H1 (cell line): ENCODE results near the gene PDLIM3. TPM values are rescaled to one million over a fixed set of nuclear protein-coding genes. Genes with fewer than 3 reads are reported as not detected.

Experiments
- CTCF ChIA-PET: fragments of 300-600 bp; sonication (Branson Sonifier 250); formaldehyde crosslinking; loops from one replicate; lab custom pipeline; 2021; ENCODE audit not compliant: partially characterized antibody; lab: Charles Lee
- POLR2A ChIA-PET: fragments of 300-600 bp; sonication (Branson Sonifier 250); formaldehyde crosslinking; loops from one replicate; lab custom pipeline; 2021; ENCODE audit warnings: inconsistent platforms; ENCODE audit not compliant: partially characterized antibody; lab: Charles Lee
- DNase-seq, 2 experiments: peaks; one replicate each; pipeline versions ENCODE4 v3.0.0 to v3.0.0-alpha.2; 2010 to 2022; ENCODE audit warnings: low spot score in 2 of 2, low read depth in 1 of 2, mixed read lengths in 1 of 2
- FAIRE-seq: peaks from 2 replicates; lab custom pipeline; 2011; peaks lifted over from hg19 to GRCh38; lab: Jason Lieb, UNC
- H2AFZ ChIP-seq: 2 replicates; pipeline ENCODE4 v1.8.1; 2012; ENCODE audit warnings: low read length, inconsistent platforms
- H2AK5ac ChIP-seq: 2 replicates; pipeline ENCODE4 v1.6.1; 2013; ENCODE audit warnings: low read depth, low read length
- H2BK120ac ChIP-seq: replicated peaks from 2 replicates; pipeline ENCODE3; 2013; ENCODE audit warnings: low read depth, low read length, inconsistent platforms
- H2BK12ac ChIP-seq: 2 replicates; pipeline ENCODE4 v1.6.1; 2013; ENCODE audit warnings: low read depth, low read length
- H2BK15ac ChIP-seq: 2 replicates; pipeline ENCODE4 v1.6.1; 2013; ENCODE audit warnings: low read length
- H2BK20ac ChIP-seq: 2 replicates; pipeline ENCODE4 v1.6.1; 2013; ENCODE audit warnings: low read length
- H2BK5ac ChIP-seq: 2 replicates; pipeline ENCODE4 v1.6.1; 2013; ENCODE audit warnings: low read depth, low read length
- H3K14ac ChIP-seq: 2 replicates; pipeline ENCODE4 v1.6.1; 2013; ENCODE audit warnings: inconsistent platforms; ENCODE audit not compliant: insufficient read length
- H3K18ac ChIP-seq: 2 replicates; pipeline ENCODE4 v1.6.1; 2013; ENCODE audit warnings: low read length; ENCODE audit errors: extremely low read depth
- H3K23ac ChIP-seq: 2 replicates; pipeline ENCODE4 v1.6.1; 2013; ENCODE audit warnings: inconsistent platforms; ENCODE audit not compliant: insufficient read length
- H3K23me2 ChIP-seq: 2 replicates; pipeline ENCODE4 v1.6.1; 2013; ENCODE audit warnings: low read depth, low read length
- H3K27ac ChIP-seq: 2 replicates; pipeline ENCODE4 v1.6.1; 2011; ENCODE audit warnings: low read depth, low read length, inconsistent platforms
- H3K27me3 ChIP-seq, 4 experiments: replicated peaks in 1 of 4; 1 replicate in 1 of 4; 2 replicates in 3 of 4; pipeline versions ENCODE4 v1.6.1 to v1.8.1; 2011 to 2013; ENCODE audit warnings: low read length in 3 of 4, mild to moderate bottlenecking in 3 of 4, inconsistent platforms in 2 of 4, mixed read lengths in 2 of 4, moderate library complexity in 1 of 4; ENCODE audit not compliant: control insufficient read depth in 3 of 4, insufficient read depth in 3 of 4; ENCODE audit errors: extremely low read depth in 1 of 4
- H3K36me3 ChIP-seq, 4 experiments: 2 replicates each; pipeline versions ENCODE4 v1.6.1 to v1.8.1; 2011 to 2013; ENCODE audit warnings: mild to moderate bottlenecking in 4 of 4, low read length in 3 of 4, moderate library complexity in 2 of 4, control low read depth in 1 of 4, inconsistent platforms in 1 of 4; ENCODE audit not compliant: insufficient read depth in 4 of 4, control insufficient read depth in 2 of 4
- H3K4ac ChIP-seq: replicated peaks from 2 replicates; pipeline ENCODE3; 2013; ENCODE audit warnings: low read length, low read depth, mixed read lengths, inconsistent platforms; ENCODE audit not compliant: insufficient read length
- H3K4me1 ChIP-seq, 4 experiments: replicated peaks in 1 of 4; 1 replicate in 1 of 4; 2 replicates in 3 of 4; pipeline versions ENCODE4 v1.6.1 to v1.8.1; 2011 to 2013; ENCODE audit warnings: low read length in 3 of 4, inconsistent platforms in 2 of 4, mixed read lengths in 1 of 4; ENCODE audit not compliant: insufficient read depth in 4 of 4, control insufficient read depth in 3 of 4
- H3K4me2 ChIP-seq, 2 experiments: 2 replicates each; pipeline versions ENCODE4 v1.6.1 to v1.8.1; 2011 to 2013; ENCODE audit warnings: low read depth in 2 of 2, low read length in 2 of 2, control low read depth in 1 of 2, inconsistent platforms in 1 of 2, mild to moderate bottlenecking in 1 of 2; ENCODE audit not compliant: insufficient read depth in 1 of 2
- H3K4me3 ChIP-seq, 4 experiments: fragments of 200-600, 300-600 bp in 1 of 4; sonication (generic), shearing (Covaris generic), sonication (Bioruptor Twin) in 1 of 4; 2 replicates each; pipeline versions ENCODE4 v1.5.1 to v1.8.1; 2011 to 2016; ENCODE audit warnings: low read length in 4 of 4, low read depth in 3 of 4, control low read depth in 2 of 4, inconsistent platforms in 2 of 4, mild to moderate bottlenecking in 2 of 4, mixed read lengths in 1 of 4, moderate library complexity in 1 of 4; ENCODE audit not compliant: insufficient read depth in 2 of 4; ENCODE audit errors: extremely low read depth in 1 of 4
- H3K56ac ChIP-seq: replicated peaks from 2 replicates; pipeline ENCODE3; 2013; ENCODE audit warnings: low read depth, mild to moderate bottlenecking, mixed read lengths, low read length, inconsistent platforms; ENCODE audit not compliant: insufficient read length
- H3K79me1 ChIP-seq: 2 replicates; pipeline ENCODE4 v1.6.1; 2013; ENCODE audit warnings: low read depth, low read length, control low read depth
- H3K79me2 ChIP-seq, 2 experiments: 2 replicates each; pipeline versions ENCODE4 v1.6.1 to v1.8.1; 2012 to 2013; ENCODE audit warnings: low read length in 2 of 2, mild to moderate bottlenecking in 2 of 2, inconsistent platforms in 1 of 2; ENCODE audit not compliant: insufficient read depth in 2 of 2, control insufficient read depth in 1 of 2
- H3K9ac ChIP-seq, 4 experiments: replicated peaks in 1 of 4; 1 replicate in 1 of 4; 2 replicates in 3 of 4; pipeline versions ENCODE4 v1.6.1 to v1.8.1; 2011 to 2013; ENCODE audit warnings: low read depth in 3 of 4, low read length in 3 of 4, control low read depth in 2 of 4, mild to moderate bottlenecking in 2 of 4, moderate library complexity in 2 of 4, inconsistent platforms in 1 of 4; ENCODE audit errors: extremely low read depth in 1 of 4
- H3K9me3 ChIP-seq, 2 experiments: 2 replicates each; pipeline versions ENCODE4 v1.6.1 to v1.8.1; 2012 to 2013; ENCODE audit warnings: mild to moderate bottlenecking in 2 of 2, moderate library complexity in 2 of 2, control low read depth in 1 of 2, inconsistent platforms in 1 of 2, low read depth in 1 of 2, low read length in 1 of 2, mixed read lengths in 1 of 2; ENCODE audit not compliant: insufficient read depth in 2 of 2
- H4K20me1 ChIP-seq, 2 experiments: replicated peaks in 1 of 2; 2 replicates each; pipeline versions ENCODE3 to v1.8.1; 2011 to 2013; ENCODE audit warnings: inconsistent platforms in 2 of 2, low read length in 2 of 2, mild to moderate bottlenecking in 1 of 2; ENCODE audit not compliant: insufficient read depth in 2 of 2, control insufficient read depth in 1 of 2
- H4K5ac ChIP-seq: 2 replicates; pipeline ENCODE4 v1.6.1; 2013; ENCODE audit warnings: low read length, low read depth, mixed read lengths, inconsistent platforms; ENCODE audit not compliant: insufficient read length
- H4K8ac ChIP-seq: 2 replicates; pipeline ENCODE4 v1.8.0; 2013; ENCODE audit warnings: mild to moderate bottlenecking, moderate library complexity, low read length, inconsistent platforms; ENCODE audit not compliant: insufficient read depth; ENCODE audit errors: extremely low read depth
- H4K91ac ChIP-seq: replicated peaks from 2 replicates; pipeline ENCODE3; 2013; ENCODE audit warnings: low read length, mixed read lengths, inconsistent platforms; ENCODE audit not compliant: insufficient read length
- CHD1 ChIP-seq: IDR thresholded peaks from 2 replicates; pipeline ENCODE4 v1.6.1; 2012; ENCODE audit warnings: low read depth, low read length, improper control_type of control experiment
- CTBP2 ChIP-seq: IDR thresholded peaks from 2 replicates; pipeline ENCODE4 v1.7.0; 2011; ENCODE audit warnings: borderline replicate concordance, mild to moderate bottlenecking, moderate library complexity, mixed read lengths, low read length; ENCODE audit not compliant: insufficient read depth, insufficient read length
- EGR1 ChIP-seq: IDR thresholded peaks from 2 replicates; pipeline ENCODE4 v1.6.1; 2011; ENCODE audit warnings: low read depth, low read length, borderline replicate concordance
- FOSL1 ChIP-seq: IDR thresholded peaks from 2 replicates; pipeline ENCODE4 v1.6.1; 2011; ENCODE audit warnings: mild to moderate bottlenecking, low read depth, low read length, moderate library complexity; ENCODE audit not compliant: insufficient read depth
- HDAC6 ChIP-seq: IDR thresholded peaks from one replicate; pipeline ENCODE4 v1.7.1; 2012; ENCODE audit warnings: low read depth, mild to moderate bottlenecking, inconsistent platforms, low read length, moderate library complexity
- KDM5A ChIP-seq: fragments of 200-600 bp; IDR thresholded peaks from 2 replicates; pipeline ENCODE4 v1.7.1; 2012; ENCODE audit warnings: mild to moderate bottlenecking, low read length, inconsistent platforms, mixed read lengths
- NRF1 ChIP-seq: IDR thresholded peaks from 2 replicates; pipeline ENCODE4 v1.6.1; 2011; ENCODE audit warnings: mild to moderate bottlenecking, low read depth, low read length, improper control_type of control experiment
- POLR2AphosphoS5 ChIP-seq: IDR thresholded peaks from 2 replicates; pipeline ENCODE4 v1.6.1; 2011; ENCODE audit warnings: low read depth, low read length
- RFX5 ChIP-seq: IDR thresholded peaks from 2 replicates; pipeline ENCODE4 v1.6.1; 2011; ENCODE audit warnings: low read depth, low read length, improper control_type of control experiment, borderline replicate concordance
- SP1 ChIP-seq: IDR thresholded peaks from 2 replicates; pipeline ENCODE4 v1.6.1; 2011; ENCODE audit warnings: low read depth, low read length
- WGBS, 2 experiments: shearing (Covaris generic) in 1 of 2; methylation state at CpG; one replicate each; pipeline versions ENCODE4 v1.1.6 to v1.1.7; 2013 to 2015; ENCODE audit warnings: low lambda C conversion rate in 2 of 2, mixed read lengths in 2 of 2, inconsistent platforms in 1 of 2, low coverage in 1 of 2, missing lambda C conversion rate in 1 of 2; ENCODE audit not compliant: insufficient replicate concordance in 2 of 2, insufficient coverage in 1 of 2, insufficient read length in 1 of 2; ENCODE audit errors: extremely low coverage in 1 of 2, missing lambda C conversion rate in 1 of 2; 5-methylcytosine and 5-hydroxymethylcytosine counted together
- polyA plus RNA-seq, 7 experiments: library from polyadenylated mRNA; depleted of rRNA in 3 of 7; stranded (reverse) in 5 of 7; unstranded in 2 of 7; fragments of >200 nt in 5 of 7; fragments of 200-250 nt in 2 of 7; gene quantifications; 1 replicate in 5 of 7; 2 replicates in 1 of 7; 4 replicates in 1 of 7; pipeline versions ENCODE4 v1.2.1 to v1.2.3, GENCODE V29; 2011 to 2013; ENCODE audit warnings: missing spikeins in 2 of 7, mixed read lengths in 2 of 7
- total RNA-seq: library from RNA; stranded (reverse); fragmentation: NEBNext Ultra II Directional; extraction: Animal tissue kit (Norgen Biotek cat#: 25700); gene quantifications from 2 replicates; pipeline ENCODE4 v1.2.1, GENCODE V29; 2021
- TF ChIP-seq, protein P1 (sequence below): IDR thresholded peaks from 2 replicates; pipeline ENCODE4 v1.6.1; 2012; ENCODE audit warnings: low read length, inconsistent platforms
- TF ChIP-seq, protein P2 (sequence below): IDR thresholded peaks from 2 replicates; pipeline ENCODE4 v1.6.1; 2012; ENCODE audit warnings: inconsistent platforms

PDLIM3 gene
- total and polyA plus RNA-seq, 2 of the 8 experiments (the other 6 are each of a cell fraction or from before 2014, with no cell fraction given), result 7.6 to 8.1 TPM

DNA sequence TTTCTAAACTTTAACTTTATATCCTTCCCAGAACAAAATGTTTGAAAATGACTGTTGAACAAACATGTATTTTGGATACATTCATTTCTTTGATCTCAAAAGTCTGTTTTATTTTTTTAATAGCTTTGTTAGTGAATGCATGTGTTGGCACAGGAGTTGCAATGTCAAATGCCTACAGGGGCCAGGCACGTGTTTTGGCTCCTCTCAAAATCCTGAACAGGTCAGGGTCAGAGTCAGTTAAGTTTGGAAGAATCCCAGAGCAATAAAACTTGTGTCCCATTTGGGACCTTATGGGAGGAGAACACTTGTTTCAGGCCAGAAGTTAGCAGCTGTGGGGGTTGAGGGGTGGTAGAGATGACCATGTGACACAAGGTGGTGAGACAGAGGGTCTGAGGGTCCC is 34.7 kb downstream of the PDLIM3 start:
- FAIRE-seq, result no peak
- TF ChIP-seq POLR2AphosphoS5 (no peak), CHD1 (no peak), EGR1 (no peak), SP1 (no peak), NRF1 (no peak), FOSL1 (no peak), KDM5A (no peak), RFX5 (no peak), CTBP2 (no peak), HDAC6 (no peak)
- TF ChIP-seq, protein P1, sequence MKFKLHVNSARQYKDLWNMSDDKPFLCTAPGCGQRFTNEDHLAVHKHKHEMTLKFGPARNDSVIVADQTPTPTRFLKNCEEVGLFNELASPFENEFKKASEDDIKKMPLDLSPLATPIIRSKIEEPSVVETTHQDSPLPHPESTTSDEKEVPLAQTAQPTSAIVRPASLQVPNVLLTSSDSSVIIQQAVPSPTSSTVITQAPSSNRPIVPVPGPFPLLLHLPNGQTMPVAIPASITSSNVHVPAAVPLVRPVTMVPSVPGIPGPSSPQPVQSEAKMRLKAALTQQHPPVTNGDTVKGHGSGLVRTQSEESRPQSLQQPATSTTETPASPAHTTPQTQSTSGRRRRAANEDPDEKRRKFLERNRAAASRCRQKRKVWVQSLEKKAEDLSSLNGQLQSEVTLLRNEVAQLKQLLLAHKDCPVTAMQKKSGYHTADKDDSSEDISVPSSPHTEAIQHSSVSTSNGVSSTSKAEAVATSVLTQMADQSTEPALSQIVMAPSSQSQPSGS, result no peak
- TF ChIP-seq, protein P2, sequence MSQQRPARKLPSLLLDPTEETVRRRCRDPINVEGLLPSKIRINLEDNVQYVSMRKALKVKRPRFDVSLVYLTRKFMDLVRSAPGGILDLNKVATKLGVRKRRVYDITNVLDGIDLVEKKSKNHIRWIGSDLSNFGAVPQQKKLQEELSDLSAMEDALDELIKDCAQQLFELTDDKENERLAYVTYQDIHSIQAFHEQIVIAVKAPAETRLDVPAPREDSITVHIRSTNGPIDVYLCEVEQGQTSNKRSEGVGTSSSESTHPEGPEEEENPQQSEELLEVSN, result no peak

More for the DNA sequence above, 34.7 kb downstream of the PDLIM3 start:
- H3K4ac ChIP-seq, result no peak overlapping the region
- H3K4me2 ChIP-seq, result no peak overlapping the region
- peaks cover 7 to 11% of the 10 kb centered on the region in 2 experiments for H3K9me3 ChIP-seq
- 0 out of 7 replicates have a peak, but pooled peaks cover 0 to 3% (median 0%) of the 10 kb centered on the region in 4 experiments for H3K4me1 ChIP-seq
- peaks cover 0 to 8% (median 0%) of the 10 kb centered on the region in 4 experiments; a peak in 1 of 8 replicates for H3K36me3 ChIP-seq
- no peak overlapping the region for H3K18ac ChIP-seq
- H3K23ac ChIP-seq, result no peak overlapping the region
- H3K14ac ChIP-seq, result no peak overlapping the region
- H3K27ac ChIP-seq, result no peak overlapping the region
- no peak overlapping the region for H2AK5ac ChIP-seq
- CTCF ChIA-PET, result no interaction called here
- H4K8ac ChIP-seq, result no peak overlapping the region
- POLR2A ChIA-PET, result interaction anchor here (0.8 kb wide), 1 partner anchor 15 kb away, joined by 3 read pairs; no protein-coding TSS in a partner anchor
- H4K91ac ChIP-seq, result no peak overlapping the region
- no peaks in the 10 kb centered on the region for H3K27me3 ChIP-seq
- WGBS, 2 experiments, result 89% methylated on average over 1 of the region's 1 CpG; no CpG with 5 or more reads in 1 of the 2 experiments
- H2BK5ac ChIP-seq, result no peak overlapping the region
- H2AFZ ChIP-seq, result no peak overlapping the region
- no peak overlapping the region for H3K9ac ChIP-seq
- H3K56ac ChIP-seq, result no peak overlapping the region
- no peak for DNase-seq
- H4K20me1 ChIP-seq, result peaks cover 0 to 1% of the 10 kb centered on the region in 2 experiments
- no peaks in the 10 kb centered on the region for H3K79me1 ChIP-seq
- no peak overlapping the region for H2BK20ac ChIP-seq
- no peak overlapping the region for H2BK15ac ChIP-seq
- H4K5ac ChIP-seq, result no peak overlapping the region
- H3K23me2 ChIP-seq, result no peaks in the 10 kb centered on the region
- no peaks in the 10 kb centered on the region for H3K79me2 ChIP-seq
- no peak overlapping the region for H2BK120ac ChIP-seq
- no peak overlapping the region for H2BK12ac ChIP-seq
- H3K4me3 ChIP-seq, result no peak overlapping the region
